ENCODE data around the gene DYNLRB2.
A peak's percentile ranks its signal among the peaks of the same experiment; 100 is the strongest.

Gene DYNLRB2

GRCh38 chr16:80525420-80525819, 15.4 kb upstream of the DYNLRB2 start:
- in situ Hi-C loops (cut with HindIII; ENCODE audit: low sequenced_read_pairs) = no loop called here
- no peak for DNase-seq (ENCODE audit: low read depth)
- no peak overlapping the region for H3K4me3 ChIP-seq (ENCODE audit: low read depth, low read length)
- TF ChIP-seq, protein P1, sequence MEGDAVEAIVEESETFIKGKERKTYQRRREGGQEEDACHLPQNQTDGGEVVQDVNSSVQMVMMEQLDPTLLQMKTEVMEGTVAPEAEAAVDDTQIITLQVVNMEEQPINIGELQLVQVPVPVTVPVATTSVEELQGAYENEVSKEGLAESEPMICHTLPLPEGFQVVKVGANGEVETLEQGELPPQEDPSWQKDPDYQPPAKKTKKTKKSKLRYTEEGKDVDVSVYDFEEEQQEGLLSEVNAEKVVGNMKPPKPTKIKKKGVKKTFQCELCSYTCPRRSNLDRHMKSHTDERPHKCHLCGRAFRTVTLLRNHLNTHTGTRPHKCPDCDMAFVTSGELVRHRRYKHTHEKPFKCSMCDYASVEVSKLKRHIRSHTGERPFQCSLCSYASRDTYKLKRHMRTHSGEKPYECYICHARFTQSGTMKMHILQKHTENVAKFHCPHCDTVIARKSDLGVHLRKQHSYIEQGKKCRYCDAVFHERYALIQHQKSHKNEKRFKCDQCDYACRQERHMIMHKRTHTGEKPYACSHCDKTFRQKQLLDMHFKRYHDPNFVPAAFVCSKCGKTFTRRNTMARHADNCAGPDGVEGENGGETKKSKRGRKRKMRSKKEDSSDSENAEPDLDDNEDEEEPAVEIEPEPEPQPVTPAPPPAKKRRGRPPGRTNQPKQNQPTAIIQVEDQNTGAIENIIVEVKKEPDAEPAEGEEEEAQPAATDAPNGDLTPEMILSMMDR (IDR thresholded peaks at IDR 0.05; ENCODE audit: low read depth, low read length, missing control alignments) = no peak

DNA sequence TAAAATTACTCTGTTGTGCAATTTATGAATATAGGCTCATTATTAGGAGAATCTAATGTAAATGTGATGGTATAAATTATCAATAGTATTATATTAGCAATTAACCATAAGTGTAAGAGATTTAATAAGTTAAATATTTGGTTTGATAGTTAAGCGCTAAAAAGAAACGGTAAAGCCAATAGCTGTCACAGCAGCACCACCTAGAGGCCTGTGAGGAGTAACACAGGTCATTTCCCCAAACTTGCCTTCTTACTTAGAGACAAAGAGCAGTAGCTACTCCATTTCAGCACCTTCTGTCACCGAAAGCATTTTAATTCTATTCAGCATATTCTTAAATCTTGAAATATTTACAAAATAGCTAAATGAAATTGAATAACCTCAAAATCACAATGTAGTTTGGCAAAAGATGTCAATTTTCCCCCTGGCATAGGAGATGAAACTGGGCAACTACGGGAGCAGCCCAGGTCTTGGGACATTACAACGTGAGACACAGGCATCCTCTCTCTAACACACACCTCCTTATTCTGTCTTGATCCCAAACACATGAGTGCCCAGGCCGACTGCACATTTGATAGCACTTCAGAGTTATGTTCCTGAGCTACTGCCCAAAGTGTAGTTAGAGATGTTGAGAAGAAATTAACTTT, 14.3 kb upstream of the DYNLRB2 start:
- DNase-seq (ENCODE audit: low read depth) = peak; percentile 47
- no peak overlapping the region for H3K4me3 ChIP-seq (ENCODE audit: low read depth, low read length)
- in situ Hi-C loops (cut with HindIII; ENCODE audit: low sequenced_read_pairs) = no loop called here
- TF ChIP-seq, protein P1 (IDR thresholded peaks at IDR 0.05; ENCODE audit: low read depth, low read length, missing control alignments) = peak; percentile 89

- H3K4me3 ChIP-seq (ENCODE audit: low read depth, low read length) = no peak overlapping the region
- in situ Hi-C loops (cut with HindIII; ENCODE audit: low sequenced_read_pairs) = no loop called here
- TF ChIP-seq, protein P1 (IDR thresholded peaks at IDR 0.05; ENCODE audit: low read depth, low read length, missing control alignments) = peak; percentile 46
- no peak for DNase-seq (ENCODE audit: low read depth)
Observed at GRCh38 chr16:80527297-80527696, 13.5 kb upstream of the DYNLRB2 start.

DNA sequence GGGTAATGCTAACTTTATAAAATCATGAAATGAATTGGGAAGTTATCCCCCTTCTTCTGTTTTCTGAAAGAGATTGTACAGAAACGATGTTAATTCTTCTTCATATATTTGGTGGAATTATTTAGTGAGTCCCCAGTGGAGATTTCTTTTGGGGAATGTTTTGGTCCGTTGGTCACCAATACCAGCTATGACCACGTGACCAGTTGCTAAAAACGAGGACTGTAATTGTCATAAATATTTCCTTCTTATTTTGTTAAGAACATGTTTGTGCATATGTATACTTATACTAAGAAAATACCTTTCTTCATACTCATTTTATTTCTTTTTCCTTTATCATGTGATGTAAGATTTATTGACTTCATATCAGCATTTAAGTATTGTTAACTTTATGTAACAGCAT, 10.3 kb upstream of the DYNLRB2 start:
- no peak for DNase-seq (ENCODE audit: low read depth)
- in situ Hi-C loops (cut with HindIII; ENCODE audit: low sequenced_read_pairs) = no loop called here
- no peak overlapping the region for H3K4me3 ChIP-seq (ENCODE audit: low read depth, low read length)
- TF ChIP-seq, protein P1 (IDR thresholded peaks at IDR 0.05; ENCODE audit: low read depth, low read length, missing control alignments) = no peak

DNA sequence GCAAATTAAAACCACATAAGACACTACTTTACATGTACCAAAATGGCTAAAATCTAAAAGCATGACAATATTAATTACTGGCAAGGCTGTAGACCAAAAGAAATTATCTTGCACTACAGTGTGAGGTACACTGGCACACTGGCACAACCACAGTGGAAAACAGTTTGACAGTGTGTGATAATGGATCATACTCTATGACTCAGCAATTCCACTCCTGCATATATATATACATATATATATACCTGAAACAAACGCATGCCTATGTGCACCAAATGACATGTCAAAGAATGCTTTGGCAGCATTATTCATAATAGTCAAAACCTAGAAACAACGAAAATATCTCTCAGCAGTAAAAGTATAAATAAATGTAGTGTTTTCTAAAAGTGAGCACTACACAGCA, 4.6 kb upstream of the DYNLRB2 start:
- no peak for DNase-seq (ENCODE audit: low read depth)
- H3K4me3 ChIP-seq (ENCODE audit: low read depth, low read length) = no peak overlapping the region
- TF ChIP-seq, protein P1 (IDR thresholded peaks at IDR 0.05; ENCODE audit: low read depth, low read length, missing control alignments) = no peak
- in situ Hi-C loops (cut with HindIII; ENCODE audit: low sequenced_read_pairs) = no loop called here

- in situ Hi-C loops (cut with HindIII; ENCODE audit: low sequenced_read_pairs) = no loop called here
- TF ChIP-seq, protein P1 (IDR thresholded peaks at IDR 0.05; ENCODE audit: low read depth, low read length, missing control alignments) = no peak
- H3K4me3 ChIP-seq (ENCODE audit: low read depth, low read length) = peak overlapping the region; percentile 72
- DNase-seq (ENCODE audit: low read depth) = no peak
Observed at GRCh38 chr16:80541306-80541694, 507 bp downstream of the DYNLRB2 start.

Data from astrocyte of the cerebellum (primary cell).